ENCODE measurements around the gene RAB3GAP2. TPM values are rescaled to one million over a fixed set of nuclear protein-coding genes. Genes with fewer than 3 reads are reported as not detected.
"Not testable (repeated sequence)": the region's sequence is repeated elsewhere in the genome, so short reads cannot be mapped to it uniquely, and the experiment has no call there.

The RAB3GAP2 gene
- total RNA-seq, 1 donor from 2014 or later: 31.3 TPM

DNA sequence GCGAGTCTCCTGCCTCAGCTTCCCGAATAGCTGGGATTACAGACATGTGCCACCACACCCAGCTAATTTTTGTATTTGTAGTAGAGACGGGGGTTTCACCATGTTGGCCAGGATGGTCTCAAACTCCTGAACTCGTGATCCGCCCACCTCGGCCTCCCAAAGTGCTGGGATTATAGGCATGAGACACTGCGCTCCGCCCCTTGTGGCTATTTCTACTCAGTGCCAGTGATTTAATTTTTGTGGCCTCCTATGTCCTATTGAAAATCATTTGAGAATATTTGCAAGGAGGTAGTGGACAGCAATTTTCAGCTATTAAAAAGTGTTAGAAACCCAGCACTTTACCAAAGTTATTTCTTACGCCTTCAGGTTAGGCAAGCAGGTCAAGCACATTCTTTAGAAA is 36.0 kb downstream of the RAB3GAP2 start:
- not testable (repeated sequence) for DNase-seq (ENCODE audit: low read depth, low spot score)

DNA sequence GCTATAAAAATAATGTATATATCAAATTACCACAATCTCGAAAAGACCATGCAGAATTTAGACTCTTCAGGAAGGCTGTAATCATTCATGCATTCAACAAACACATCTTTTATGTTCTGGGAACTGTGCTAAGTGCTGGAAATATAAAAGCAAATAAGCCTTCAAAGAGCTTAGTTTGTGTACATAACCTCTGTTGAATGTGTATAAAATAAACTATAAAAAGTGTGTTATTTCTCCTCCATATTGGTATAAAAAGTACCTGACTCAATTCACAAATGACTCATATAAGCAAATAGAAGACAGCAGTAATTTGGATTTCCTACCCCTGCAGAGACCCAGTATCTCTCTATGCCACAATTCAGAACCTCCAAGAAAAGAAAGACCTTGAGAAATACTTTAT is 36.8 kb downstream of the RAB3GAP2 start:
- no peak for DNase-seq (ENCODE audit: low read depth, low spot score)

DNA sequence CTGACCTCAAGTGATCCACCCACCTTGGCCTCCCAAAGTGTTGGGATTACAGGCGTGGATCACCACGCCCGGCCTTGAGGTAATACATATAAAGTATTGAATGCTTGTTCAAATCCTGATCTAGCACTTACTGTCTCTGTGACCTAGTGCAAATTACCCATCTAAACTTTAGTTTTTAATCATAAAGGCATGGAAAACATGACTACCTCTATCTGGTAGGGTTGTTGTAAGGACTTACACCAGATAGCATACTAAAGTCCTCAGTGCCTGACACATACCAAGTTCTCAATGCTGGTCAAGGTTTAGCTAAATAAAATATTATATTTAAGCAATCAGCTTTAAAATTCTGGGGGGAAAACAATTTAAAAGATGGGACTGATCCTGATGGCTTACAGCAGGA is 38.3 kb downstream of the RAB3GAP2 start:
- no peak for DNase-seq (ENCODE audit: low read depth, low spot score)

DNA sequence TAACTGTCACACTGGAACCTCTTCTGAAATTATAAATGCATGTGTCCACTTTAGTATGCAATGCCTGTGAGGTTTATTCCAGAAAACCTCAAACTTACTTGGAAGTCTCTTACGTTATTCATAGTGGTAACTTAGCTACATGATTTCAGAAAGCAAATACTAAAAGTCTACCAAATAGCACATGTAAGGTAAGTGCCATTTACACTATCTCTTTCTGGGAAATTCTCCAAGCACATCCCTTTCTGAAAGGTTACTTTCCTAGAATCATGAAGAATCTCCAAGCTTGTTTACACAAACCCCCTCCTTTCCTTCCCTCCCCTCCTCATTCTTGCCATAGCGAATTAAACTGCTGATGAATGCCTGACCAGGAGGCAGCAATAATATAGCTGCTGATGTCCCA is 42.5 kb downstream of the RAB3GAP2 start:
- DNase-seq (ENCODE audit: low read depth, low spot score): no peak

DNA sequence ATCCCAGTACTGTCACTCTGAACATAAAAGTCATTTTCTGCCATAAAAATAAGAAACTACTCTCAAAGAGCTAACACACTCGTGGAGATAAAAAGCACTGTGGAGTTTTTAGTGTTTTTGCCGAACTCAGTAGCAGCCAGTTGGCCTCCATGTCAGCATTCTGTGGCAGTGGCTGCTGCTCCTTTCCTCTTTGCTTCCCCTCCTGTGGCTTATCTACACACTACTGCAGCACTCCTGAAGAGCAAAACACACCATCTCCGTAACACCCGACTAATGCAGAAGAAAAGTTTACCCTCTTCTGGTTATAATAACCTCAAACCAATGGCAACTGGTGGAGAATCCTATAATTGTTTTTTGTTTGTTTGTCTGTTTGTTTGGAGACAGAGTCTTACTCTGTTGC is 44.9 kb downstream of the RAB3GAP2 start:
- no peak for DNase-seq (ENCODE audit: low read depth, low spot score)

DNA sequence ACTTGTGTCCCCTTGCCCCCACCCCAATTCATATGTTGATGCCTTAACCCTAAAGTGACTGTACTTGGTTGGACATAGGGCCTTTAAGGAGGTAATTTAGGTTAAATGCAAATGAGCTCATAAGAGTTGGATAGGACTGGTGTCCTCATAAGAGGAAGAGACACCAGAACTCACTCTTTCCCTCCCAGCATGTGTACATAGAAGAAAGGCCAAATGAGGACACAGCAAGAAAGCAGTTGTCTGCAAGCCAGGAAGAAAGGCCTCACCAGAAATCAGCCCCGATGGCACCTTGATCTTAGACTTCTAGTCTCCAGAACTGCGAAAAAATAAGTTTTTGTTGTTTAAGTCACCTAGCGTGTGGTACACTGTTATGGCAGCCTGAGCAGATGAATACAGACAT is 45.5 kb downstream of the RAB3GAP2 start:
- no peak for DNase-seq (ENCODE audit: low read depth, low spot score)

DNA sequence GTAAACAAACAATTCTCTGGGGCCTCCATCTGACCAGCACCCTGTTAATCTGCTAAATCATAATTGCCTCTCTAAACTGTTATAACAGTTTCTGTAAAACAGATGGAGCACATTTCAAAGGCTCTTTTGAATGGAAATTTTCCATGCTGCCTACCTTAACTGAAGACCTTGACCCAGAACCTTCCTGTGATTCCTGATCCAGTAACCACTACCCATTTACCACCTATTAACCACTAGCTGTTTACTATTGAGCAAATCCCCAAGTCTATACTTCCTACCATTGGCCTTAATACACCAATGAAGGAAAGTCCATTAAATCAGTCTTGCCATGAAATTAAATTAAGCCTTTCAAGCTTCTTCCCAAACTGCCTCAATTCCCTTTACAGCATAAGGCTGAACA is 46.3 kb downstream of the RAB3GAP2 start:
- DNase-seq (ENCODE audit: low read depth, low spot score): no peak

DNA sequence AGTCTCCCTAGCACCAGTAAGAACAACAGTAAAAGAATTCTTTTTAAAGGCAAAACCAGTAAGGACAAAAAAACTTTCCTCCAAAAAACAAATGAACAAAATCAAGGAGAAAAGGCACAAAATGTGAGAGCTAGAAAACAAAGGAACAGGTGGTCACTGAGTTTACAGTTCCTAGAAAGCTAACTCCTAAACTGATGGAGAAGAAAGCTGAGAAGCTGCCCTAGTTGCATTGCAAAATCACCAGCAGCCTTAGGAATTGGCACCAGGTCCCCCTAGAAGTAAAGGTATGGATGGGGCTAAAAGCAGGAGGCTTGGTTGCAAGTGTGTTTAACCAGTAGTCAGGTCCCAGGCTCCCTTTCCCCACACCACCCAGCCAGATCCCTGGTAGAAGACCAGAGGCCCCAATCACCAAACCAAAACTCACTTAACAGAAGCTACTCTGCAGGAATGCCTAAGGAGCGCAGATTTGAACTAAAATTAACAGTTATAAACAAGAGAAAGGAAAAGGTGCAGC is 47.6 kb downstream of the RAB3GAP2 start:
- no peak for DNase-seq (ENCODE audit: low read depth, low spot score)

DNA sequence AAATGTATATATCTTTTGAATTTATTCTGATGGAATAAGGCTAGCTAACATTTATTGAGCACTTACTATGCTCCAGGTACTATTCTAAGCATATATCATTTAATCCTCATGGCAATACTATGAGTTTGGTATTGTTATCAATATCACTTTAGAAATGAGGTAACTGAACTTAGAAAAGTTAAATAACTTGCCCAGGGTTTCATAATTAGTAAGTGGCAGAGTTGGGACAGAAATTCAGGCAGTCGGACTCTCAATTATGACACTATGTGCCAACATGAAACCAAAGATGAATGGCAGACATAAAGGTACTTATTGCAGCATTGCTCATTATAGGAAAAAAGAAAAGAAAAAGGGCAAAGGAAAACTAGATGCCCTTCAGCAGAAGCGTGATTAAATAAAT is 48.2 kb downstream of the RAB3GAP2 start:
- DNase-seq (ENCODE audit: low read depth, low spot score): no peak

DNA sequence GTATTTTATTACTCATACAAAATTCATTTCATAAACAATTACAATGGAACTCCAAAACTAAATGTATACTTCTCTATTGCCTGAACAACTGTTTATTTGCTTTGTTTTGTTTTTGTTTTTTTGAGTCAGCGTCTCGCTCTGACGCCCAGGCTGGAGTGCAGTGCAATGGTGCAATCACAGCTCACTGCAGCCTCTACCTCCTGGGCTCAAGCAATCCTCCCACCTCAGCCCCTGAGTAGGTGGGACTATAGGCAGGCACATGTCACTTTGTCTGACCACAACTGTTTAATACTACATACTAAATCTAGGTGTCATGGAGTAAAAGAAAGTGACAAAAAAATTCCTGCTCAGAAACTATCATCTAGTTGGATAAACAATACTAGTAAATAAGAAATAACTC is 49.3 kb downstream of the RAB3GAP2 start:
- no peak for DNase-seq (ENCODE audit: low read depth, low spot score)

DNA sequence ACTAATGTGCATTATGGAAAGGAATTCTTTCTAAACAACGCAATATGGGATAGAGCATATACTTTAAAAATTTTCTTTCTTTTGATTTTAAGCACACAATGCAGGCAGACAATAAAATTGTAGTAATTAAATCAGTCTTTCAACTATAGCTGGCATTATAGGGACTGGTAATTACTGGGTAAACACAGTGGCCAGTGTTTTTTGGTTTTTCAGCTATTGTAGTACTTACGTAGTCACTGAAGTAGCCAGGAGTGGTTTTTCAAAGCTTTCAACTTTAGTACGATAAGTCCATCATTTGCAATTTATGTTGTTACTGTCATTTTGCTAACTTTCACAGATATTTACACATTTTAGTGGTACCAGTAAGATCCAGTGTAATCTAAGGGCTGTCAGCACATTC is 50.6 kb downstream of the RAB3GAP2 start:
- no peak for DNase-seq (ENCODE audit: low read depth, low spot score)

DNA sequence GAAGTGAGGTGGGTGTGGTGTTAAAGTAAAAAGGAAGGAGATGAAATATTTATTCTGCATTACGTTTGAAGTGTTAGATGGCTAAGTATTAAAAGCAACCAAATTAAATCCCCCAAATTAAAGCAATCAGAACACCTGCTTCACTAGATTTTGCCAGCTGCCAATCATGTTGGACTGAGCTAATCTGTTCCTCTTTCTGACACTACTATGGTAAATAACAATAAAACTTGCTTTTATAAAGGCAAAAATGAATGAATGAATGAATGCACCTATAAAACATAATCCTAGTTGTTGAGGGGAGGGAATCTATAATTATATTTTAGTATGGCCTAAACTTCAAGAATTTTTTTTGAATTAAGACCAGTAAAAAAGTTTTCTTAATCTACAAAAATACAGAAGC is 51.0 kb downstream of the RAB3GAP2 start:
- no peak for DNase-seq (ENCODE audit: low read depth, low spot score)

DNA sequence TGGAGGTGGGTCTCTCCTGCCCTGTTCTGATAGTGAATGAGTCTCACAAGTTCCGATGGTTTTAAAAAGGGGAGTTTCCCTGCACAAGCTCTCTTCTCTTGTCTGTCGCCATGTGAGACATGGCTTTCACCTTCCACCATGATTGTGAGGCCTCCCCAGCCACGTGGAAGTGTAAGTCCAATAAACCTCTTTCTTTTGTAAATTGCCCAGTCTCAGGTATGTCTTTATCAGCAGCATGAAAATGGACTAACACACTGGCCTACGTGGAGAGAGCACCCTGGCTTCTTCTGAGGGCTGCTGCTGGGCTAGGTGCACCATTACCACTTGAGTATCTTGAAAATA is 51.6 kb downstream of the RAB3GAP2 start:
- DNase-seq (ENCODE audit: low read depth, low spot score): not testable (repeated sequence)

DNA sequence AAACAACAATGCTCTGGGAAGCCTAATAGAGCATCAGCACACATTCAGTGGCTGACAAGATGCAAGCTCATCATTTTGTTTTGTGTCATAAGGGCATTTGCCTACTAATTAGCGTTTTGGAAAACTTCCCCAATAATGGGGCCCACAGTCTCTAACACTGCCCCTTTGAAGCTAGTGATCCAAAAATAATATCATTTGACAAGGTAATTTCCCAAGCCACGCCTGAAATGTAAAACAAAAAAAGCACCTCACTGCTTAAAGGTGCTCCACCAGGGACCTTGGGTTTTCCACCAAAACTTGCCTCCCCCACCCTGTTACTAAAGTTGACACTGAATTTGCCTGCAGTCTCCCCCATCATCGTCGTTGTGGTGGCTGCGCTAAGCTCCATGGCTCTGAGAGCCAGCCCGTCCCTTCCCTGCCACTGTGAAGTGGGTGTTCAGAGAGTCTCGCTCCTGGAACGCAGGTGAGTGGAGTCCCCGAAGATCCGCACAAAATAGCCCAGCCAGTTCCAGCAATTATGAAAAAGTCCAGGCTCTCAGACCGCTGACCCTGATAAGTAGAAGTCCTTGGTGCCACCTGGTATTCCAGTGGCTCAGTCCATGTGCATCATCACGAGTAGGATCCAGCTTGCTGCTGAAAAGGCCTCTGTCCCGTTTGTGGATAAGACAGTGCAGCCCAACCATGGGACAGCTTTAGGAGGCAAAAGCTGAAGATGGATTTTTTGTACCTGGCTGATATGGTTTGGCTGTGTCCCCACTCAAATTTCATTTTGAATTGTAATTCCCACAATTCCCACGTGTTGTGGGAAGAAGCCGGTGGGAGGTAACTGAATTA is 52.2 kb downstream of the RAB3GAP2 start:
- no peak for DNase-seq (ENCODE audit: low read depth, low spot score)

DNA sequence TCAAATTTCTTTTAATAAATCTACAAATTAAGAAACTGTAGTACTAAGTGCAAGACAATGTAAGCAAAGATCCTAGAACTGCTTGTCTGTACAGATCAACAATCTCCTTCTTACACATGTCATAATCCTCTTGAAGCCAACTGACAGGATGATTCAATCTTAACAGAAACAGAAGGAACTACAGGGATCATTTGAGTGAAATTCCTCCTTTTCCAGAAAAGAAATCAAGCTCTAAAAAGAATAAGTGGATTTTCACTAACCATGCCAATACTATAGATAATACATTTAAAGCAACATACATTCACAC is 53.2 kb downstream of the RAB3GAP2 start:
- DNase-seq (ENCODE audit: low read depth, low spot score): no peak

DNA sequence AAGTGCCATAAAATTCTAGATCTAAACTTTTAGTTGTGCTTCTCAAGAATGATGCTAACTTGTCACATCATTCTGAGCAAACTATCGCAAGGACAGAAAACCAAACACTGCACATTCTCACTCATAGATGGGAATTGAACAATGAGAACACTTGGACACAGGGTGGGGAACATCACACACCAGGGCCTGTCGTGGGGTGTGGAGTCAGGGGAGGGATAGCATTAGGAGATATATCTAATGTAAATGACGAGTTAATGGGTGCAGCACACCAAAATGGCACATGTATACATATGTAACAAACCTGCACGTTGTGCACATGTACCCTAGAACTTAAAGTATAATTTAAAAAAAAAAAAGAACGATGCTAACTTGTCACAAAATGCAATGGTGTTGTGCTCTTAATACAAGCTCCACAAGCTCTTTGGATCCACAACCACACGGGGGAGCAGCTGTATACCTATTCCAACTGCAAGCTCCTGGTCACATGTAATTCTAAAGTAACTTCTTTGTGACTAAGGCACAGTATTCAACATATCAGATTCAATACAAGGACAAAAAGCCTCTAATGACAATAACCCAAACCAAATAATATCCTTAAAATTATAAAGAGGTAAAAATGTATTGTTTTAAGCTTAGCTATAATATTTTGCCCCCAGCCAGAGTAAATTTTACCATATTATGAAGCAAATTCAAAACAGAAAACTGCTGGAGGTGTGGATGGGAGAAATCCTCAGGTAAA is 53.7 kb downstream of the RAB3GAP2 start:
- DNase-seq (ENCODE audit: low read depth, low spot score): peak; percentile 33

DNA sequence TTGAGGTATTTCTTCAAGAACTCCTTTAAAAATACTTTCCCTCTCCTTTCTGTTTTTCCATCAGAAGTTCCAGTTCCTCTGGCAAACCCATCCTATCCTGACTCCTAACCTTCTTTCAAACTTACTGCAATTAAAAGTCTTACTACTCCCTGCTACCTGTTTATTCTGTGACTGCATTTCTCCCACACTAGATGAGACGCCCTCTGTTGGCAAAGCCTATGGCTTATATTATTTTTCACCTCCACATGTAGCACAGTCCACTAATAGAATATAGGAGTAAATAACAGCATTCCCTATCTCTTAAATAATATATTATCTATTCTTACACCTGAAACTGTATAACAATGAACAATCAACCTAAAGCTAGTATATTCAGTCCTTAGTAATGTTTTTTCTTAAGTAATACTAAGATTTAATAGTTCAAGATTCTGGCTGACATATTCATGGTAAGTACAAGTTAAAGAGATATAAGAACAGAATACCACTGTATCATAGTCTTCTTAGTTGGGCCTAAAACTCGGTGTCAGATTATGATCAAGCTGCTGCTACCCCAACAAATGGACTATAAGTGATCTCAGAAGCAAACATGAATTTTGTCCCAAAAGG is 54.8 kb downstream of the RAB3GAP2 start:
- DNase-seq (ENCODE audit: low read depth, low spot score): no peak

DNA sequence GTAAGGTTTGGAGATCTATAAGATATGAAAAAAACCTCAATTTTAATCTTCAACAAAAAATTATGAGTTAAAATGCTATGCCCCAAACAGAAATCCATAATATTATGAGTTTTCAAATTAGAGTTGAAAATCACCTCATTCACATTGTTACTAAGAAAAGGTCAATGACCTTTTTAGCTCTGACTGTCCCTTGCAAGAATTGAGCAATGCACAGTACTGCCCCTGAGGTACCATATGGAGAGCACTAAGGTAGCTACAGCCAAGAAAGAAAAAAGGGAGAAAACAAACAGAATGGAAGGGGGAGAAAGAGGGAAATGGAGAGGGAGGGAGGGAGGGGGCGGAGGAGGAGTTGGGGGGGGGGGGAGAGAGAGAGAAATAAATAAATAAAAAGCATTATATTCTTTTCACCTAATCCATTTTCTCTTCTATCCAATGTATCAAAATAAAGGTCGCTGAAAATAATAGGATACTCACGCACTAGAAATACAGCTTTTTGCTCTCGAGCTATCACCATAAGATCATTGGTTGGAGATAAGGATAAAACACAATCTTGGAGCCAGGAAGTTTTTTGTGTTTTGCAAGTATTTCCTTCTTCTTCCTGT is 58.8 kb downstream of the RAB3GAP2 start:
- no peak for DNase-seq (ENCODE audit: low read depth, low spot score)

DNA sequence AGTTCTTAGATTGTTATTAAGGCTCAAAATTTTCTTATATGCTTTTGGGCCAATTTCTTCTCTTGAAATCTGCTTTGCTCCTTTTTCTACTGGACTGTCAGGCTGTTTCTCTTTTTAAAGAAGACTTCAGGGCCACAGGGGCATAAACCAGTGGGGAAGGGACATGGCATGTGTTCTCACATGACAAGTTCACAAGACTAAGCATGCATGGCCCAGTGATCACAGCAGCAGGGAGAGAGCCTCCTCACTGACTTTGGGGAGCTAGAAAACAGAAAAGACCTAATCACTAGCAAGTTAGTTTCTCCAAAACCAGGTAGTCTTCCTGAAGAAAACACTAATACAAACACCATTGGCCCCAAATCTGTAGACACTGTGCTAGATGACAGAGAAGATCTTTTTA is 64.8 kb downstream of the RAB3GAP2 start:
- no peak for DNase-seq (ENCODE audit: low read depth, low spot score)

DNA sequence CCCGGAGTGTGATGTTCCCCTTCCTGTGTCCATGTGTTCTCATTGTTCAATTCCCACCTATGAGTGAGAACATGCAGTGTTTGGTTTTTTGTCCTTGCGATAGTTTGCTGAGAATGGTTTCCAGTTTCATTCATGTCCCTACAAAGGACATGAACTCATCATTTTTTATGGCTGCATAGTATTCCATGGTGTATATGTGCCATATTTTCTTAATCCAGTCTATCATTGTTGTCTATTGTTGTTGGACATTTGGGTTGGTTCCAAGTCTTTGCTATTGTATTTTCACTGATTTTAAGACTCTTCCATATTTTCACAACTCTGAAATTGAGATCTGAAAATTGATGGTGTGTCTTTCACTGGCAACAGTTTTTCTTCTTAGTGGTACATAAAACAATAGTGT is 67.5 kb downstream of the RAB3GAP2 start:
- not testable (repeated sequence) for DNase-seq (ENCODE audit: low read depth, low spot score)

DNA sequence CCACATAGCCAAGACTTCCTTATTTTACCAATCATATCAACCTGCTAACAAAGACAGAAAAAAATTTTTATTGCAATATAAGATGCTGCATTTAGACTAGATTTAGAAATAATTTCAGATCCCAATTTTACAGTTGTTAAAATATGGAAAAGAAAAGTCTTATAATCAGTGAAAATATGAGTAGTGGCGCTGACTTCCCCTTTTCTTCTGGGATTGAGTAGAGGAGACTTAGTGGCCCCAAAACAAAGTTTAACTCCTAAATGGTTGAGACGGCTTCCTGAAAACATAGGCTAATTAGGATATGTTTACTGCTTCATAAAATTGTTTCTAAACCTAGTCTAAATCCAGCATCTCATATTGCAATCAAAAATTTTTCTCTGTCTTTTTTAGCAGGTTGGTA is 68.4 kb downstream of the RAB3GAP2 start:
- DNase-seq (ENCODE audit: low read depth, low spot score): no peak
